Suppressor macrophage treated with lipopolysaccharide for 4 hours (primary cell): Measurements from ENCODE around the gene NCOA5.

ENCODE experiments used
- DNase-seq: peaks from one replicate; pipeline ENCODE4 v3.0.0-alpha.2; 2020

The NCOA5 gene

DNA sequence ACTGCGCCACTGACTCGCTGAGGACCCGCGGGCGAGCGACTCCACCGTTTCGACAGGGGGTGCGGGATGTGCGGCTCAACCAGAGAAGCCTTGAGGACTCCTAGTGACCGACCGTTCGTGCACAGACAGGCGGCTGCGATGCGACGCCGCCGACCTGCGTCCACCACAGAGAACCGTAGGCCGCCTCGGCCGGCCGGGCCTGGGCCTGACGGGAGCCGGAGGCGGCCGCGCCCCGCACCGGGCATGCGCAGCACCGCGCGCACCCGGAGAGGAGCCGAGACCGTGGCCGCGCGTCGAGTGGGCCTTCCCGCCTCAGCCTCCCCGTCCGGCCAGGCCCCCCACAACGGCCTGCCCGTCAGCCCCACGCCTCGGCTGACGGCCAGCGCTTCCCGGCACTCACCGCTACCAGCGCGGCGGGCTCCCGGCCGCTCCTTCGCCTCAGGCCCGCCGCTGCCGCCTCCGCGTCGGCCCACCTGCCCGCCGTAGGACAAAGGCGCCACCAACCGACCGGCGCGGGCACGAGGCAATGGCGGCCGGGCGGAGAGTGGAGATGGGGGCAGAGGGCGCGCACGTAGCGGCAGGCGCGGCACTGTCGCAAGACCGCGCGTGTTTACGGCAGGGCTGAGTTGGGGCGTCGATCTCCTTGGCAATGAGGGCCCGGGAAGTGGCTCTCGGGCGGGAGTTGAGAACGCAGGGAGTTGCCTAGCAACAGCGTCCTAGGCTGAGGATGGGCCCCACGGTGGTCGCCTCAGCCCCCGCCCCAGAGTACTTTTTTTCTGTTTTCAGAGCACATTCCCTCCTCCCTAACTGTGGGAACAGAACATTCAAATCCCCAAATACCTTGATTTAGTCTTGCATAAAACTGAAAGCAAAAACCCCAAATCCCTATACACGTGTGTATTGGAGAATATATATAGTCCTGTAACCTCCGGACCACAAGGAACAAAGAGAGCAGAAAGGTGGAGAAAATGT lies at the start of gene NCOA5:
NCOA5 (minus strand) TSS at position 546 of the 972 bp plus-strand sequence. CDS start 10,538 bp downstream, outside the sequence.
- DNase-seq = peak; percentile 97

GRCh38 chr20:46139266-46139889 lies 49.6 kb upstream of the NCOA5 start:
- no peak for DNase-seq

DNA sequence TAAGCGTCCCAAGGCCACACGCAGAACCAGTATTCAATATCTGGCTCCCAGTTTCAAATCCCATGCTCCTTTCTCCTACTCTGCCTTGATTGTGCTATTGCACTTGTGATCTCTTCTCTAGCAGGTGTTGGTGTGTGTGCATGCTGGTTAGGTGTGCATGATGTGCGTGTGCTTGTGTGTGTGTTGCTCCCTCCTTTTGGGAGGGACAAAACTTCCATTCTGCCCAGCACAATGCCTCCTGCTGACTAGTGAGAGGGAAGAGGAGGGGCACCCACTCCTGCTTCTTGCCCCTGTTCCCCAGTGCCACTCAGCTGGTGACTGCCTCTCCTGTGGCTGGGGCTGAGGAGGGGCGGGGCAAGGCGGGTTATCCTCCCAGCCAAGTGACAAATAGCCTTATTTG lies 48.1 kb upstream of the NCOA5 start:
- DNase-seq = no peak

DNA sequence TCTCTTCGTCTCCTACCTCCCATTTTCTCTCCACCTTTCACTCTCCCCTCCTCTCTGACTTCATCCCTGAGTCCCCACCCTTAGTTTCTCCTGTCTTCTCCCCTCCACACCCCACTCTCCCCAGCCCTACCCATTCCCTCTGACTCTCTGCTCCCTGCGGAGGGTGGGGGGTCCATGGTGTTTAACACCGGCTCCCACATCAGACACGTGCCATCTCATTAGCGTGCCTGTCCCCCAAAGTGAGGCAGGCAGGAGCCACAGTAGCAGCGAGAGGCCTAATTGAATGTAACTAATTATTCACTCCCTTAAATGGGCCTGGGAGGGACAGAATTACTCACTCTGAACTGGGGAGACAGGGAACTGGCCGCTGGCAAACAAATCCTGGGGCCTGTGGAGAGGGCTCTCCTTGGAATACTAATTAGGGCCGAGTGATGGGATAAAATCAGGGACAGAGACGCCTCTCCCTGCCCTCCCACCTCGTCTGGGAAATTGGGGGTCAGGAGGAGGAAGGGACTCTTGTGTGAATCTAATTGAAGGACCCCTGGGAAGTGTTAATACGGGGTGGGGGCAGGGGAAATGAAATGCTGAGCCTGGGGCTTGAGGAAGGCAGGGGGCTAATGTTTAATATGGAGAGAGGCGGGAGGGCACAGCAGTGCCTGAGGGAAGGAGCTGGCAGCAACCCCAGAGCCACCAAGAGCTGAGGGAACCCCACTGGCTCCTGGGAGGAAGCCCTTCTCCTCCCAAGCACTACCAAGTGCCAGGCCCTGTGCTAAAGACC lies 46.3 kb upstream of the NCOA5 start:
- DNase-seq = no peak

DNA sequence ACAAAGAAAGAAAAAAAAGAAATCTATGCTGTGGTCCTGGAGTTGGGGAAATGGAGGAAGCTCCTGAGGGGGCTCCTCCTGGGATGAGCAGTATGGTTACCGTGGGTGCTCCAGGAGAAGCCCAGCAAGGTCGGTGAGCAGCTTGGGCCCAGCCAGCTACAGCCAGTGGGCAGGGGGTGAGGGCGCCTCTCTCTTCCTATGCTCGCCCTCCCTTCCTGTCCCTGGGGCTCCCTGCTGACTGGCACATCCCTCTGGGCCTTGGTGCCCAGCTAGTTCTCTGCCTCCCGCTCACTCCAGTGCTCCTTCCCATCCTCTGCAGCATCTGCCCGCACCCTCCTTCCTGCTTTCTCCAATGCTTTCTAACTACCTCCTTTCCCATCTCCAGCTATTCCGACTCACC lies 45.0 kb upstream of the NCOA5 start:
- no peak for DNase-seq

DNA sequence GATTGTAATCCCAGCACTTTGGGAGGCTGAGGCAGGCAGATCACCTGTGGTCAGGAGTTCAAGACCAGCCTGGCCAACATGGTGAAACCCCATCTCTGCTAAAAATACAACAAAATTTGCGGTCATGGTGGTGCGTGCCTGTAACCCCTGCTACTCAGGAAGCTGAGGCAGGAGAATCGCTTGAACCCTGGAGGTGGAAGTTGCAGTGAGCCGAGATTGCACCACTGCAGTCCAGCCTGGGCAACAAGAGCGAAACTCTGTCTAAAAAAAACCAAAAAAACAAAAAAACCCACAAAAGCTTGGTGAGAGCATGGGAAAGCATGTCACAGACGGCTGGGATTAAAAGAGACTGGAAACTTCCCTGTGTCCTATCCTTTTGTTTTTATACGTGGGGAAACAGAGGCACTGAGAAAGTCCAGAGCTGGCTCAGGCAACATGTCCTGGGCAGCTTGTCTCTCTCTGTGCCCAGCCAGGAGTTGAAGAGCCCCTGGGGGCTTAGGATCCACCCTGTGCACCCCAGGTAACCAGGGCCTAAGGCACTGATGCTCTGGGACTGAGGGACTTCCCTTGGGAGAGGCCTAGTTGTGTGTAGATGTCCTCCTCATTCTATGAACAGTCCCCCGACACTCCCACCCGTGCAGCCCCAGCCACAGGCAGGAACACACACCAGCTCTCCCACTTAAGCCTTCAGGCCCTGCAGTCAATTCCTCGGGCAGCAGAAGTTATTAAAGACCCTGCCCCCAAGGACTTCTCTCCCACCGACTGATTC lies 44.3 kb upstream of the NCOA5 start:
- DNase-seq = no peak

GRCh38 chr20:46132705-46133120 lies 43.0 kb upstream of the NCOA5 start:
- DNase-seq = peak; percentile 78

DNA sequence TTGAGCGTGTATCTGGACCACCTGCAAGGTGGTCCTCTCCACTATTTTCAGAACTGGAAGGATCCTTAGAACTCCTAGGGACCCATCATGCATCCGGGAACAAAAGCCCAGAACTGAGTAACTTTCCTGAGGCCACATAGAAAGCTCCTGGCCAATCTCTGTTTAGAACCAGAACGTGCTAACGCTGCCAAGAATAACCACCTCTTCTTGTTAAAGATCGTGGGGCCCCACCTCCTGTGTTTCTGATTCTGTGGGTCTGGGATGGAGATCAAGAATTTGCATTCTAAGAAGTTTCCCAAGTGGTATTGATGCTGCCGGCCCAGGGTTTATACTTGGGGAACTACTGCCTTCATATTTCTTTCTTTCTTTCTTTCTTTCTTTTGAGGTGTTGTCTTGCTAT lies 41.6 kb upstream of the NCOA5 start:
- no peak for DNase-seq

GRCh38 chr20:46130534-46130933 lies 40.8 kb upstream of the NCOA5 start:
- peak; percentile 21 for DNase-seq

DNA sequence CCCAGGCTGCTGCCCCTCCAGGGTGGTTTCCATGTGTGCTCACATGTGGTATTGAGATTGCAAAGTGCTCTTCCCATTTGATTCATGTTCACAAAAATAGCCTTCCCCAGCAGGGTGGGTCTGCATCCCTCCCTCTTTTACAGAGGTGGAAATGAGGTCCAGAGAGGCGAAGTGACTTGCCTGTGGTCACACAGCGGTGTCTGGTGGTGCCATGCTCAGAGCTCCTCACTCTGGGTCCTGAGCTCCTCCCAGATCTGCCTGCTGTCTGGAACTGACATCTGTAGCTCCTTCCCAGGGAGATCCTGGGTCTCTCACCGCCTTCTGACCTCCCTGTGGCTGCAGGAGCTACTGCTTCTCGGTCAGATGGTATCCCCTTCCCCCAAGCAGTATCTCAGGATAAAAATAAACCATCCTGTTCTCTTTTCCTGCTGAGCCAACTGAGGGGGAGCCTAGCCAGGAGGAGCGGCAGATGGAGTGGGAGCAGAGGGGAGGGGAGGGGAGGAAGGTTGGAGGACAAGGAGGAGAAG lies 40.3 kb upstream of the NCOA5 start:
- DNase-seq = no peak

DNA sequence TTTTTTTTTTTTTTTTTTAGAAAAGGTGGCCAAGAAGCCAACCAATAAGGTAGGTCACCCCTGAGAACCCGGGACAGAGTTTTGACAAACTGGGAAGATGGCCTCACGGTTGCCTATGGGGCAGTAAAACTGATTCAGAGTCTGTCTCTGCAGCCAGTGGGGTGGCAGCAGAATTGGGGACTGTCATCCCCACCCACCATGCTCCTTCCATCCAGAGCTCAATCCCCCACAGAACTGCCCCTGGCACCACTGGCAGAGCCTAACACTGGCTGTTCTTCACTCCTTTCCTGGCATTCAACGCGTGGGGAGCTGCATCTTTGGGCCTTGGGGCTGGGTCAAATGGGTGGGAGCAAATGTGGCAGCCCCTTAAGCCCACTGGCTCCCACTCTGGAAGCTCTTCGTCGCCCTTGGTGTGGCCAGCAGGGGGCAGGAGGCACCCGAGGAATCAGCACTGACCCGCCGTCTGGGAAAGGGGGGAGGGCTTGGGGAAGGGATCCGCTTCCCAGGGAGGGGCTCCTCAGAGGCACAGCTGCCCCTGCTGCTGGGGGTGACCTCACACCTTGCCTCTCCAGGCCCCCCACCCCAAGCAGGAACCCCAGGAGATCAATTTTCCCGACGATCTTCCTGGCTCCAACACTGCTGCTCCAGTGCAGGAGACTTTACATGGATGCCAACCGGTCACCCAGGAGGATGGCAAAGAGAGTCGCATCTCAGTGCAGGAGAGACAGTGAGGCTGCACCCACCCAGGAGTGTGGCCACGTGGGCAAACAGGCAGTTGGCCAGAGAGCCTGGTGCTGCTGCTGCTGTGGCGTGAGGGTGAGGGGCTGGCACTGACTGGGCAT lies 38.8 kb upstream of the NCOA5 start:
- DNase-seq = peak; percentile 21

GRCh38 chr20:46127396-46128010 lies 37.7 kb upstream of the NCOA5 start:
- no peak for DNase-seq

- no peak for DNase-seq
Observed at GRCh38 chr20:46126440-46127056, 36.8 kb upstream of the NCOA5 start.

- no peak for DNase-seq
Observed at GRCh38 chr20:46123482-46124245, 33.9 kb upstream of the NCOA5 start.

- DNase-seq = no peak
Observed at GRCh38 chr20:46122516-46123481, 33.0 kb upstream of the NCOA5 start.

DNA sequence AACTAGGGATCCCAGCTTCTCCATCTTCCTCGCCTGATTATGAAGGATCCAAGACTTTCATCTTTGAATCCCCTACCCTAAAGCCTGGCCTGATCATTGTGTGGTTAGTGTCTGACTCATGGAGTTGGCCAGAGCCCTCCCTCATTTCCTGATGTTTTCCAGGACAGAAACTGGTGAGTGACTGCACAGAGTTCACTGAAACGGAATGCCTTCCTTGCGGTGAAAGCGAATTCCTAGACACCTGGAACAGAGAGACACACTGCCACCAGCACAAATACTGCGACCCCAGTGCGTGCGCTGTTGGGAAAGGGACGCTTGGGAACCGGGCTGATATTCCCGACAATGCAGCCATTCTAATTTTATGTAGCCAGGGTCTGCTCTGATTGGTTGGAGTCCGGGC lies 32.3 kb upstream of the NCOA5 start:
- DNase-seq = no peak

DNA sequence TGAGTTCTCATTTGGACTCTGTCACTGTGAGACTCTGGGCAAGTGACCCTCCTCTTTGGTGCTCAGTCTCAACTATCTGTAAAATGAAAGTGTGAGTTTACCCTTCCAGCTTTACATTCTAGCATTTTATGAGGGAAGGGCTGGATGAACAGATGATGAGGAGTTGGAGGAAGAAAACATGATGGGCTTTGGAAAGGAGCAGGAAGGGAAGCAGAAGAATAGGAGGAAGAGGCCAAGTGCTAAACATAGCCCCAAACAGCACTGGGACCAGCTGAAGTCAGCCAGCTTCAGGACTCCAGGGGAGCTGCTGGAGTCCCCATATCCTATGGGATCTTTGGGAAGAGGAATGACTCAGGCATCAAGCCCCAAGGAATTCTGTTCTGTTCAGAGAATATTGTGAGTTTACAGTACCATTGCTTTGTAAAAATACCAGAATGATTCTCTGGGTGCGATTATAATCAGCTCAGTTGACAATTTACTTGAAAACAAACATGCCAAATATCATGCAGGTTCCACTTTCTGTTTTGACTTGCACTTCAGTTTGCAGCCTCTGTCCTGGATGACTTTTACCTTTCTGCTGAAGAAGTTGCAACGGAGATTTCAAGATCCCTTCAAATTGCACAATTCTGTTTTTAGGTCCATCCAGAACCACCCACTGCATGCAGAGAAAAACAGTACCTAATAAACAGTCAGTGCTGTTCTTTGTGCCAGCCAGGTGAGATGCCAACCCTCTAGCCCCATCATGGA lies 31.6 kb upstream of the NCOA5 start:
- no peak for DNase-seq

GRCh38 chr20:46120136-46120535 lies 30.4 kb upstream of the NCOA5 start:
- no peak for DNase-seq
